ENCODE measurements around the gene RPS6KA5.
"Not testable (repeated sequence)": the region's sequence is repeated elsewhere in the genome, so short reads cannot be mapped to it uniquely, and the experiment has no call there.

The RPS6KA5 gene

GRCh38 chr14:90839889-90840266 lies 220.6 kb downstream of the RPS6KA5 start:
- intact Hi-C loops (cut with DNase I; ENCODE audit: low total_unique reads), result no loop called here
- Histone ChIP-seq H3K27me3 (no peaks in the 10 kb centered on the region), H3K9me3 (no peaks in the 10 kb centered on the region), H3K36me3 (no peaks in the 10 kb centered on the region), H3K27ac (peak overlapping the region; percentile 63 to 69), H3K4me3 (no peak overlapping the region), H3K4me1 (peaks cover 0 to 11% (median 6%) of the 10 kb centered on the region in 4 donors)
- TF ChIP-seq CTCF (IDR thresholded peaks at IDR 0.05), result no peak
- DNase-seq, result peak in 1 of 2 donors; percentile 9

GRCh38 chr14:90839024-90839888 lies 221.2 kb downstream of the RPS6KA5 start:
- H3K27me3 ChIP-seq, result no peaks in the 10 kb centered on the region
- peak; percentile 60 to 81 for DNase-seq
- no peaks in the 10 kb centered on the region for H3K9me3 ChIP-seq
- intact Hi-C loops (cut with DNase I; ENCODE audit: low total_unique reads), result no loop called here
- H3K4me3 ChIP-seq, result peak overlapping the region; percentile 15 to 18
- no peaks in the 10 kb centered on the region for H3K36me3 ChIP-seq
- peaks cover 0 to 11% (median 6%) of the 10 kb centered on the region in 4 donors for H3K4me1 ChIP-seq
- H3K27ac ChIP-seq, result peak overlapping the region; percentile 63 to 69
- TF ChIP-seq CTCF (IDR thresholded peaks at IDR 0.05), result no peak

- Histone ChIP-seq H3K4me1 (peaks cover 0 to 11% (median 6%) of the 10 kb centered on the region in 4 donors), H3K27ac (peak overlapping the region; percentile 63 to 69), H3K4me3 (peak overlapping the region; percentile 15 to 18)
- H3K27me3 ChIP-seq; H3K9me3 ChIP-seq; intact Hi-C loops (cut with DNase I; ENCODE audit: low total_unique reads); H3K36me3 ChIP-seq: not testable (repeated sequence)
- peak in 1 of 2 donors; percentile 4 for DNase-seq
These were observed 221.9 kb downstream of the RPS6KA5 start for GRCh38 chr14:90838531-90838930.

- peak in 1 of 2 donors; percentile 13 for DNase-seq
- Histone ChIP-seq H3K27ac (no peak overlapping the region), H3K27me3 (no peaks in the 10 kb centered on the region), H3K4me3 (no peak overlapping the region), H3K36me3 (no peaks in the 10 kb centered on the region), H3K9me3 (no peaks in the 10 kb centered on the region), H3K4me1 (peaks cover 0 to 11% (median 6%) of the 10 kb centered on the region in 4 donors)
- intact Hi-C loops (cut with DNase I; ENCODE audit: low total_unique reads), result no loop called here
- no peak for TF ChIP-seq CTCF (IDR thresholded peaks at IDR 0.05)
These were observed 223.1 kb downstream of the RPS6KA5 start for GRCh38 chr14:90837355-90837754.

- Histone ChIP-seq H3K4me1 (peaks cover 0 to 11% (median 6%) of the 10 kb centered on the region in 4 donors), H3K27me3 (no peaks in the 10 kb centered on the region), H3K4me3 (no peak overlapping the region), H3K9me3 (no peaks in the 10 kb centered on the region), H3K36me3 (no peaks in the 10 kb centered on the region), H3K27ac (no peak overlapping the region)
- TF ChIP-seq CTCF (IDR thresholded peaks at IDR 0.05), result no peak
- intact Hi-C loops (cut with DNase I; ENCODE audit: low total_unique reads), result no loop called here
- peak in 1 of 2 donors; percentile 50 for DNase-seq
These were observed 223.8 kb downstream of the RPS6KA5 start for GRCh38 chr14:90836692-90837063.

- H3K36me3 ChIP-seq, result no peaks in the 10 kb centered on the region
- no peak for DNase-seq
- intact Hi-C loops (cut with DNase I; ENCODE audit: low total_unique reads), result no loop called here
- H3K4me3 ChIP-seq, result no peak overlapping the region
- no peaks in the 10 kb centered on the region for H3K27me3 ChIP-seq
- no peak overlapping the region for H3K27ac ChIP-seq
- H3K9me3 ChIP-seq, result no peaks in the 10 kb centered on the region
- no peak for TF ChIP-seq CTCF (IDR thresholded peaks at IDR 0.05)
- peaks cover 0 to 16% (median 7%) of the 10 kb centered on the region in 4 donors for H3K4me1 ChIP-seq
These were observed 228.6 kb downstream of the RPS6KA5 start for GRCh38 chr14:90831821-90832220.

Data from tibial artery (tissue), 4 donors.